Left colon (tissue), 2 donors: ENCODE data around the gene MRPL47. TPM values are rescaled to one million over a fixed set of nuclear protein-coding genes. Genes with fewer than 3 reads are reported as not detected.
"Not testable (repeated sequence)": the region's sequence is repeated elsewhere in the genome, so short reads cannot be mapped to it uniquely, and the experiment has no call there.

ENCODE experiments used
- ATAC-seq: fragments of 200-7000 bp; cut with Tn5 transposase; one replicate; pipeline ENCODE4 v1.9.1; 2020; ENCODE audit warnings: mild to moderate bottlenecking, moderate library complexity
- DNase-seq, 2 donors: peaks; one replicate each; pipeline ENCODE4 v3.0.0-alpha.2; 2020
- intact Hi-C, 2 donors: fragments of 100-400 bp; cut with DNase I in 1 of 2; cut with micrococcal nuclease in 1 of 2; formaldehyde crosslinking; loops; one replicate each; pipeline versions ENCODE4 v1.11.2 to v1.14.0; 2022; cut with DNase I, micrococcal nuclease
- long read RNA-seq: library from polyadenylated mRNA; unstranded; transcript quantifications from one replicate; pipeline ENCODE4 v2.0.0, GENCODE V29; 2021
- total RNA-seq, 2 donors: library from RNA; stranded (reverse); fragmentation: NEBNext Ultra II Directional; extraction: Animal tissue kit (Norgen Biotek cat#: 25700); gene quantifications; one replicate each; pipeline ENCODE4 v1.2.1, GENCODE V29; 2021
- donor health status: DM: no; HTN: no; CAD: no.
- donor health status: DM: yes; HTN: yes; CAD: no.

MRPL47 gene
- 10 to 100 TPM; 29.5 to 37.9 TPM for total RNA-seq
- long read RNA-seq, transcript MRPL47-203 (7 exons, 1,370 nt): major isoform, 27 of 30 reads
- long read RNA-seq, partial matches to known transcripts: 0 of 30 reads
- long read RNA-seq, other reads (novel, unspliced or antisense): 2 of 30 reads

DNA sequence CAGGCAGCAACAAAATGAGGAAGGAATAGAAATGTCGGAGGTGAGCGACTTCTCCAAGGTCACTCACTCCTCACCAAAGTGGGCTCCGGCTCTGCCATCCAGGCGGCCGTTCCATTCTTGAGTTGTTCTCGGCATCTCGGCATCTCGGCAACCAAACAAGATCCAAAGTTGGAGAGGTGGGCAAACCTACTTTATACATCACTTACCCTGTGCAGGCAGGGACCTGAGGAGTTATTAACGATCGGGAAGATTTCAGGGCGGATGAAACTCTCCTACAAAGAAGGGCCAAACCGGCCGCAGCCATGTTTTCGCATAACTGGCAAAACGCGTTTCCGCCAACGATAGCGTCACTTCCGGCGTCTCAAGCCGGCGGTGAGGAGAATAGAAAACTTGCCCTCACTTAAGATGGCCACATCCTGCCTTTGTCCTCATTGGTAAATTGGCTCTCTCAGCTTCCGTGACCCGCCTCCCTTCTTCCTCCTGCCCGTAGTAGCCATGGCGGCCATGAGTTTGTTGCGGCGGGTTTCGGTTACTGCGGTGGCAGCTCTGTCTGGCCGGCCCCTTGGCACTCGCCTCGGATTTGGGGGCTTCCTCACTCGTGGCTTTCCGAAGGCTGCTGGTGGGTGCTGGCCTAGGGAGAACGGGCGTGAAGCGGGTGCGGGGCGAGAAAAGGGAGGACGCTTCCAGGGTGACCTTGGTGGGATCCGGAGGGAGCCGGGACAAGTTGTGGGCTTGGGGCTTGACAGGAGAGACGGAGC lies at the start of gene MRPL47, which contains the start of gene NDUFB5:
MRPL47 (minus strand) TSS at position 318 of the 758 bp plus-strand sequence; CDS start at position 304, 14 bp downstream.
NDUFB5 (plus strand) TSS at position 474 of the 758 bp plus-strand sequence; CDS start at position 496, 22 bp downstream.
- ATAC-seq (peak; percentile 100), DNase-seq (peak; percentile 93 to 95)
- intact Hi-C loops: no loop called here

DNA sequence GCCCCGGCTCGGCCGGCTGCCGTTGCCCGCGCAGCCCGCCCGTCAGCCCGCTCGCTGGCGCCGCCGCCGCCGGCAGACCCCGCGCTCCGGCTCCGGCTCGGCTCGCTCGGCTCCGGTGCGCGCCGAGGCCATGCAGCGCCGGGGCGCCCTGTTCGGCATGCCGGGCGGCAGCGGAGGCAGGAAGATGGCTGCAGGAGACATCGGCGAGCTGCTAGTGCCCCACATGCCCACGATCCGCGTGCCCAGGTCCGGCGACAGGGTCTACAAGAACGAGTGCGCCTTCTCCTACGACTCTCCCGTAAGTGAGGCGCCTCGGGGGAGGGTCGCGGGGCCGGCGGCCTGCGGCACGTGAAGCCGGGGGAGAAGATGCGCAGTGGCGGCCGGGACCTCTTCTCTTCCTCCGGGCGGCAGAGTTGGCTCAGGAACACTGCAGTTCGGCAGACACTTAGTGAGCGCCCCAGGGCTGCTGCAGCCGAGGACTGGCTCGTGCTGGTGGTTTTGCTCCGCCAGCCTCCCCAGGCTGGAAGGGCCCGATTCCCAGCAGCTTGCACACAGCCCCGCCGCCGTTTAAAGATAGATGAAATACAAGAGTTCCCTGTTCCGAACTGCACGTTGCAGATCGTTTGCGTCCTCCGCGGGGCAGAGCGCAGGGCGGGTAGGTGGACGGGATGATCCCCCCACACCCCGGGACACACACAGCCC lies 48.8 kb upstream of the MRPL47 start:
- intact Hi-C loops: no loop called here
- DNase-seq: peak; percentile 70 to 72
- peak; percentile 78 for ATAC-seq

DNA sequence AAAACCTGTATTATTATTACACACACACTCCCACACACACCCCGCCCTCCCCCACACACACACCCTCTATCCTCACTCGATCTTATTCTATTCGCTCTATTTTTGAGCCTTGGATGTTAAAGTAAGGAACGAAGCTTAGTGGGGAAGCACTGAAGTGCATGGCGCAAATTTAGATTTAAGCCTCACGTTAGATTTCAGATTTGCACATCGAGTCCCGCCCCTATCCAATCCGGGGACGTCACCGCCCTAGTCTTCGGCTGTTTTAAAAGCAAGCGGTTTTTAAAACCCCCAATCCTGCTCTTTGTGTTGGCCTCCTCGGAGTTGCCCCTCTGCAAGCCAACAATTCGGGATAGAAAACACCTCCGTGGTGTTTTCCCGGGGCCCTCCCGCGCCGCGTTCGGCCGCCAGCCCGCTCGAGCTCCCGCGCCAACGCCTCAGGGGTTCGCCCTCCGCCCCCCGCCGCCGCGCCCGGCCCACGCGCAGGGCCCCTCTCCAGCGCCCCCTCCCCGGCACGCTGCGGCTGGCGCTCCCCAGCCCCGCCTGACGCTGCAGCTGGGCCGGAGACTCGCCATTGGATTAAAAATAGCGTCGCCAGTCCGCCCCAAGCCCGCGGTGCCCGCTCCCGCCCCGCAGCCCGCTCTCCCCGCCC lies 48.1 kb upstream of the MRPL47 start, which contains the start of gene USP13:
USP13 (plus strand) TSS at position 594 of the 649 bp plus-strand sequence. CDS start 186 bp downstream, outside the sequence.
- intact Hi-C loops: no loop called here
- DNase-seq (peak; percentile 53 to 65), ATAC-seq (peak; percentile 77)

DNA sequence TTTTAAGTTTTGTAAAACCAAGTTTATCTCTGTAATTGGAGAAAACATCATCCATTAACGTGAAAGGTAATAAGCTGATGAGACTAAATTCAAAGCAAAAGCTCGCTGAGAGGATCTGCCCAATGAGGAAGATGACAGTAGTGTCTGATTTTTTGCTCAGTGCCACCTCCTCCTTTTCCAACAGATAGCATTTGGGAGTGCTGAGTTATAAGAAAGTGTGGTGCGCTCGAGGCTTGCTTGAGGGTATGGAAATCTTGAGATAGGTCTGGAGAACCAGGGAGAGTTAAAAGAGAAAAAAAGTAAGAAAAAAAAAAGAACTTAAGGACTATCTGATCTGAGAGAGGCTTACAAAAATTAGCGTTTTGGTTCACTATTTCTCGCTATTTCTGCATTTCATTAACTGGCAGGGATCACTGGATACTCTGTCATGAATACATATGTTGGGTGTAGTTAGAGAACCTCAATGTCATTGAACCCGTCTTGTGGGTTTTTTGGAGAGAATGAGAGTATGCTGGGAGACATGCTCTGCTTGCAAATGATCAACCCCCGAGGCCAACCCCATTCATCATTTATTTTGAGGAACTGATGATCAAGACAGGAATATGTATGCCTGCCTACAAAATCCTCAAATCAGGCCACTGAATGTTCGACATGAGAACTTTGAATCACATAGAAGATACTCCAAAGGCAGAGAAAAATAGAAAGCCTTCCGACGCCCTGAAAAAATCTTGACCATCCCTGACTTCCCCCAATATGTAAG lies 47.4 kb upstream of the MRPL47 start:
- intact Hi-C loops: no loop called here
- ATAC-seq: no peak
- no peak for DNase-seq

DNA sequence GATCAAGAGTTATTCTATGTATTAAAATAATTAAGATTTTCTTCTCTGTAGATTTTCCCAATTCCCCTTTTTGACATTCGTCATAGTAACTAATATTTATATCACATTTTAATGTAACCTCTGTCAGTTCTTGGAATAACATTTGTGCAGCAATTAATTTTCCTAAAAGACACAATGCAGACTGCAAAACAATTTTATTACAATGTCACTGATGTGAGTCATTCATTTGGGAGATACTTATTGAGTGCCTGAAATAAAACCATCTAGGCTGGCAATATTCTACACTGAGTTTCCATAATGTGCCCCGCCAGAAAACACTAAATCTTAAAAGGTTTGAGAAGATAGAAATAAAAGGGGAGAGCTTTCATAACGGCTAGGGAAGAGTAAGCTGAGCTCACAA lies 41.7 kb upstream of the MRPL47 start:
- intact Hi-C loops: no loop called here
- no peak for ATAC-seq
- no peak for DNase-seq

DNA sequence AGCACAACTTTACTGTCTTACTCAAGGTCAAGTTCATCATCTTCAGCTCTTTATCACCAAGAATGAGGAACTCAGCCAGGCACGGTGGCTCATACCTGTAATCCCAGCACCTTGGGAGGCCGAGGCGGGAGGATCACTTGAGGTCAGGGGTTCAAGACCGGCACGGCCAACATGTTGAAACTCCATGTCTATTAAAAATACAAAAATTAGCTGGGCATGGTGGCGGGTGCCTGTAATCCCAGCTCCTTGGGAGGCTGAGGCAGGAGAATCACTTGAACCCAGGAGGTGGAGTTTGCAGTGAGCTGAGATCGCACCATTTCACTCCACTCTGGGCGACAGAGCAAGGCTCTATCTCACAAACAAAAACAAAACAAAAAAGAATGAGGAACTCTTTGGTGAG lies 39.4 kb upstream of the MRPL47 start:
- ATAC-seq, intact Hi-C loops, DNase-seq: not testable (repeated sequence)

DNA sequence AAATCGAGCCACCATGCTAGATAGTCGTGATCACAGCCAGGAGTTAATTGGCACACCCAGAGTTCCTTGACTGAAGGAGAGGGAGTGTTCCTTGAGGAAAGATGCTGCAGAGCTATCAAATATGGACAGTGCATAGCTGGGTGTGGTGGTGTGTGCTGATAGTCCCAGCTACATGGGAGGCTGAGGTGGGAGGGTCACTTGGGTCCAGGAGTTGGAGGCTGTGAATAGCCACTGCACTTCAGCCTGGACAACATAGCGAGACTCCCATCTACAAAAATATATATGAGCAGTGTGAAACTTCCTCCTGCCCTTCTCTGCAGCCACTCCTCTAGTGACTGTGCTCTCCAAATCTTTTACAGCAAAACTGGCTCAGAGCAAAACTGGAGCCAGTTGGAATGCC lies 38.4 kb upstream of the MRPL47 start:
- intact Hi-C loops: no loop called here
- ATAC-seq (no peak), DNase-seq (no peak)

DNA sequence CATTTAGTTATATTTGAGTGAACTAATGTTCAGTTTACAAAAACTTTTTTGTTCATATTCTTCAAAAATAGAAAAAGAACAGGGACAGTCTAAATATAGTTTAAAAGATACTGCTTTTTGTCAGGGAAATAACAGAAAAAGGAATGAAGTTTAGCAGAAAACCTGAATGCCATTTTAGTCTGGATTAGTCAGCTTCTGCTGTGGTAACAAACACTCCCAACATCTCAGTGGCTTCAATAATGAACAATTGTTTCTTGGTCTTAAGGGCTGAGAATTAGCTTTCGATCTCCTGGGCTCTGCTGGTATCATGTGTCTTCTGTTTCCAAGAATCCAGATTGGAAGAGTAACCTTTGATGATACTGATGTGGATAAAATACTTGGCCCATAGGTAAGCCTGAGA lies 36.0 kb upstream of the MRPL47 start:
- intact Hi-C loops: no loop called here
- DNase-seq (no peak), ATAC-seq (no peak)

DNA sequence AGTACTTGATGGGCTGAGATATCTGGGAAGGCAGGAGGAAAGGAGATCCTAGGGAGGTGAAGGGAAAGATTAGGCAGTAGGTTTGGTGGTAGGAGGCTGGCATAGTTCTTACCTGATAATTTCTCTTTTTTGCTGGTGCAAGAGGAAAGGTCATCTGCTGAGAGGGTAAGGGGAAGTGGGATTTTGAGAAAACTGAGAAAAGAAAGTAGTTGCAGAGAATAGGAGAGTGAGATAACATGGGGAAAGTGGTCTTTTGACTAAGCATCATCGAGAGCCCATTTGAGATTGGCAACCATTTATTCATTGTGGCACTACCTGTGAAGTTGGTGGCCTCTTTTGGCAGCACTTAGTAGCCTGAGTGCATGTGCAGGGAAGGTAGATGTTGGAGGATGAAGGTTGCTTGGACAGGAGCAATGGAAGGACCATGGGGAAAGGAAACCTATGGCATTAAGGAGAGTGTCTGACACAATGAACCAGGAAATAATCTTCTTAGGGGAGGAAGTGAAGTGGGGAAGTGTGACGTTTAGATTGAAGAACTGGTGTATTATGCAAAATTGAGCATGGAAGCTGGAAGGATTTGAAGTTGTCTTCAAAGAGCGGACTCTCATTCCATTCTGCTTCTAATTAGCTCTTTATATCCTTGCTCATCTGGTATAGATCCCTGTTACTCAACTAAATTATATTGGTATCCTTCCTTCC lies 26.5 kb upstream of the MRPL47 start:
- DNase-seq (no peak), ATAC-seq (no peak)
- intact Hi-C loops: no loop called here

DNA sequence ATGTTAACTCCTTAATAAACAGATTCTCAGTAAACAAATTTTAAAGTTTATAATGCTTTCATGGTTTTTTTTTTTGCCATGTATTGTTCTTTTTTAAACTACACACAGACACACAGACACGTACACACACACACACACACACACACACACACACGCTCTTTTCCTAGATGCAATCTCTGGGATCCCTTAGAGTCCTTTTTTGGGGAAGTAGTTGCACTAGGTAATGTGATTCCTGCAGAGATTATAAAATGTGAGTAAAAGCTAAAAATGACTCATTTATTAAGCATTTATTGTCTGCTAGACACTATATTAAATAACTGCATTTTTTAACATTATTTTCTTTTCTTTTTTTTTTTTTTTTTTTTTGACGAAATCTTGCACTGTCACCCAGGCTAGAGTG lies 20.0 kb upstream of the MRPL47 start:
- DNase-seq (no peak), ATAC-seq (no peak)
- intact Hi-C loops: no loop called here

DNA sequence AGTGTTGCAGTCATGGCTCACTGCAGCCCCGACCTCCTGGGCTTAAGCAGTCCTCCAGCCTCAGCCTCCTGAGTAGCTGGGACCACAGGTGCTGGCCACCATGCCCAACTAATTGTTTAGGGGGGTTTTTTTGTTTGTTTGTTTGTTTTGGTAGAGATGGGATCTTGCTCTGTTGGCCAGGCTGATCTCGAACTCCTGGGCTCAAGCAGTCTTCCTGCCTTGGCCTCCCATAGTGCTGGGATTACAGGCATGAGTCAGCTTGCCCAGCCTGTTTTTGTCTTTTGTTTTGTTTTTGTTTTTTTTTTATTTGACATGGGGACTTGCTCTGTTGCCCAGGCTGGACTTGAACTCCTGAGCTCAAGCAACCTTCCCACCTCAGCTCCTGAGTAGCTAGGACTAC lies 17.6 kb upstream of the MRPL47 start:
- intact Hi-C loops: no loop called here
- ATAC-seq: no peak

DNA sequence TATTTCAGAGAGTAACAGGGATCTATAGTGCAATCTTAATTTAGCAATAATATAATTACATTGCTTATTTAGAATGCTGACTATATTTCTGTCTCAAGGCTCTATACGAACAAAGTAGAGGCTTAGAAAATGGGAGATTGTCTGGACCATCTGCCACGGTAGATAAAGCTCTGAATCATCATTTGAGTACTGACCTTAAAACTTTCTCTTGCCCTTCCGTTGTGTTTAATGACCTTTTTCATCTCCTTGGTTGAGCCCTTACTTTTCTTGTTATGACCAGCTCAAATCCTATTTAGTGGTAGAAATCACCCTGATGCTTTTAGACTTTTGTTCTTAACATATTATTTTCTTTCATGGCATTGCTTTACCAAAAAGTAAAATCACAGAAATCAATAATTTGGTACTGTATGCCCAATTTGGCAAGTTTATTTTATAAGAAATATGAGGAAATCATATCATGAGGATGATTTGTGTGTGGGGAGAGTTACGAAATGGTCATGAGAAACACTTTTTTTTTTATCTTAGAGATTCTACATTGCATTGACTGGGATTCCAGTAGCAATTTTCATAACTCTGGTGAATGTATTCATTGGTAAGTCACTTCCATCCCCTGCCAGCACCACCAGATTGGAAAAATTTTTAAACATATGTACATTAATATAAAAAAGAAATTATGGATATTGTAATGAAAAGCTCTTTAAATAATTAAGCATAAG lies 11.2 kb upstream of the MRPL47 start:
- no peak for DNase-seq
- ATAC-seq: no peak

More for the DNA sequence above, 17.6 kb upstream of the MRPL47 start:
- no peak for DNase-seq

DNA sequence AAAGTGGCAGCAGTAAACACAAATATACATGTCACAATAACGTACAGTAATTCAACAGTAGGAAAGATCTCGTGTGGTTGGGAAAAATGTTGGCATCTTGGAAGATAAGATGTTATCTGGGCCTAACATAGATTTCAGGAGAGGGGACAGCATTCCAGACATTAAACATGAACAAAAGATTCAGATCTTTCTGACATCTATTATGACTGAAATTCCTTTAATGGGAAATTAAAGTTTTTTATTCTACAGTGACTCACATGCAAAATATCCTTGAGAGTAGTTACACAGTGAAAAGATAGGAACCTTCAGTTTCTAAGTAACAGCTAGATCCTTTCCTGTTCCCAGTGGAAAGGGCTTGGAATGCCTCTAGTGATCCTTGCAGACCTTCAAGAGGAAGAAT lies 9.4 kb upstream of the MRPL47 start:
- ATAC-seq (no peak), DNase-seq (no peak)
- intact Hi-C loops: loop anchor here in 1 of 2 donors (10.0 kb wide), 1 partner anchor 991 kb away; the partner anchor contains the start of gene TTC14

More for the DNA sequence above, 11.2 kb upstream of the MRPL47 start:
- intact Hi-C loops: loop anchor here in 1 of 2 donors (10.0 kb wide), 1 partner anchor 989 kb away; the partner anchor contains the start of gene TTC14

DNA sequence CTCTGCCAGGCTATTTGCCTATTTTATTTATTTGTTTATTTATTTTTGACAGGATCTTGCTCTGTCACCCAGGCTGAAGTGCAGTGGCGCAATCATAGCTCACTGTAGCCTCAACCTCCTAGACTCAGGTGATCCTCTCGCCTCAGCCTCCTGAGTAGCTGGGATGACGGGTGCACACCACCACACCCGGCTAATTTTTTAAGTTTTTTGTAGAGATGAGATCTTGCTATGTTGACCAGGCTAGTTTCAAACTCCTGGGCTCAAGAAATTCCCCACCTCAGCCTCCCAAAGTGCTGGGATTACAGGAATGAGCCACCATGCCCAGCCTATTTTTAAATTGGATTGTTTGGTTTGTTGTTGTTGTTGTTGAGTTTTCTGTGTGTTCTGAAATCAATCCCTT lies 5.6 kb upstream of the MRPL47 start:
- no peak for DNase-seq
- intact Hi-C loops: loop anchor here in 1 of 2 donors (10.0 kb wide), 1 partner anchor 995 kb away; the partner anchor contains the start of gene TTC14

DNA sequence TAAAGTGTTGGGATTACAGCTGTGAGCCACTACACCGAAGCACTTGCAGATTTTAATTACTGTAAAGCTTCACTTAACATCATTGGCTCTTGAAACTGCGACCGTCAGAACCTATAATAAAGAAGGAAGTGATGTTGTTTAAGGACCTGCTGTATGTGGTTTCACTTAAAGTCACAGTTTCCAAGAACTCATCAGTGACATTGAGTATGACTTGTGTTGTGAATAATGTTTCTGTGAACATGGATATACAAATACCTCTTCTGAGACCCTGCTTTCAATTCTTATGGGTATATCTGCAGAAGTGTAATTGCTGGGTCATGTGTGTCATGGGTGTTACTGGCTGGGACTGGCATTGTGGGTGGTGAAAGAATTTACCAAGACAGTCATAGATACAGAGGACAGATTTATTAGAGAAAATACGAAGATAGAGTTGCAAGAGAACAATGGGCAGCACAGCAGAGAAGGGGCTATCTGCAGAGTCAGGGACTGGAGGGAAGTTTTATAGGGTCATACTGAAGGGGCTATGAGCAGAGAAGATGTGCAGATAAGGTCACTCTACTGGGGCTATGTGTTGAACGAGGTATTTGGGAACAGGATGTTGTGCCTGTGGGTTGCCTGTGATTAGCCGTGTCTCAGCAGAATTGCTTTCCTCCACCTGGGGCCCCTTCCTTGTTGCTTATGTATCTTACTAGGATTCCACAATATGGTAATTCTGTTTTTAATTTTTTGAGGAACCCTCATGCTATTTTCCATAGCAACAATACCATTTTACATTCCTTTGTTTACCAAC lies 4.7 kb upstream of the MRPL47 start:
- intact Hi-C loops: no loop called here
- no peak for DNase-seq
- no peak for ATAC-seq

More for the DNA sequence above, 5.6 kb upstream of the MRPL47 start:
- ATAC-seq: no peak

DNA sequence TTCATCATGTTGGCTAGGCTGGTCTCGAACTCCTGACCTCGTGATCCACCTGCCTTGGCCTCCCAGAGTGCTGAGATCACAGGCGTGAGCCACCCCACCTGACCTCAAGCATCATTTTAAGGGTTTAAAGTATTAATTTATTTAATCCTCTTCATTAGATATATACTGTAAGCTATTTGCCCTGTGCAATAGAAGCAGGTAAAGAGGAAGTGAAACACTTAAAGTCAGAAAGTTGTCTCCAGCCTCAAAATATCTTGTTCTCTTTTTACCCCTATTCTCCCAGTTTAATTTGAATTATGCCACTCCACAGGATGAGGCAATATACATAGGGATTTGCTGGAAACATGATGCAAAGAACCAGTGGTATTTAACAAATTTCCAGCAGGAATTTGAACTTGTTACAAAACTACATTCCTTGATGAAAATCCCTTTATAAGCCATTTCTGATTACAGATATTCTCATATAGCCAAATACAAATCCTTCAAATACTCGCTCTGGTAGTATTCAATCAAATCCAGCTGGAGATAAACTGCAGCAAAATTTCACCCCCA lies 2.2 kb upstream of the MRPL47 start:
- DNase-seq (no peak), ATAC-seq (no peak)
- intact Hi-C loops: no loop called here
